ENCODE data around the gene FGF8. TPM values are rescaled to one million over a fixed set of nuclear protein-coding genes. Genes with fewer than 3 reads are reported as not detected.

The FGF8 gene
- total and polyA plus RNA-seq, 9 of the 15 experiments (the other 6 are each of a cell fraction or from before 2014, with no cell fraction given), result 0.13 to 0.82 (median 0.37) TPM; not detected in 5

DNA sequence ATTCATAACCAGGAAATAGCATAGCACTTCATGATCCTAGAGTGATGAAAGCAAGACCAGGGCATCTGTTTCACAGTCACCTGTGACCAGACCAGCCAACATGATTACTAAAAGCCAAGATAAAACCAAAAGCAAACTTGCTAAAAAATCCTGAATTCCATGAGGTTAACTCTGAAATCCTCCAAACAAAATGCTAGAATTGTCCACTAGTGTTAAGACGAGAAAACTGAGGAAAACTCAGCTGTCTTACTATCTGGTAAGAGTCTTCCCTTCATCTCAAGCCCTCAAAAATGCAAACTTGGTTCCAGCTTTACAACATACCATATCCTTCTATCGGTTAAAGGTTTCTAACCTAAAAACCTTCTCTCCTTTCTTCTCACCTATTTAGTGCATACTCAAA lies 8.6 kb upstream of the FGF8 start:
- DNase-seq (ENCODE audit: extremely low read depth in 1 of 4, low spot score in 3 of 4) (no peak), ATAC-seq (no peak), FAIRE-seq (no peak)
- WGBS (ENCODE audit: insufficient coverage, low coverage, missing lambda C conversion rate), result 45% methylated on average over 1 of the region's 2 CpGs
- Histone ChIP-seq H3K4me2 (ENCODE audit: insufficient read depth, low read length) (peak overlapping the region; percentile 81), H3K9me3 (replicated peaks; ENCODE audit: control insufficient read depth, insufficient read depth, low read depth, low read length) (no peaks in the 10 kb centered on the region), H3K4me3 (no peak overlapping the region), H3K27me3 (ENCODE audit: control insufficient read depth in 2 of 2, insufficient read depth in 2 of 2, low read length in 2 of 2) (no peaks in the 10 kb centered on the region), H2AFZ (ENCODE audit: low read depth, low read length) (no peak overlapping the region), H3K4me1 (replicated peaks in 1 of 2; ENCODE audit: control insufficient read depth in 2 of 2, insufficient read depth in 2 of 2, low read length in 2 of 2) (peaks cover 10 to 31% of the 10 kb centered on the region in 2 experiments; a peak in 4 of 5 replicates), H3K36me3 (ENCODE audit: control insufficient read depth, insufficient read depth, low read length) (peaks cover 65% of the 10 kb centered on the region), H3K9me1 (ENCODE audit: control insufficient read depth, insufficient read depth, low read length) (no peaks in the 10 kb centered on the region), H3K79me2 (ENCODE audit: control insufficient read depth, insufficient read depth, low read length) (peaks cover 21% of the 10 kb centered on the region), H4K20me1 (replicated peaks; ENCODE audit: control insufficient read depth, insufficient read depth, low read length) (peaks cover 8% of the 10 kb centered on the region; the same call in 1 of the 2 replicates), H3K27ac (ENCODE audit: extremely low read depth, low read depth, low read length) (no peak overlapping the region; the same call in 2 of the 3 replicates), H3K9ac (ENCODE audit: insufficient read depth in 1 of 2, low read depth in 2 of 2, low read length in 2 of 2) (no peak overlapping the region)
- no TSS peak for BruUV-seq (replicated peaks)
- in situ Hi-C loops (cut with MboI), result loop anchor here (5.0 kb wide), 1 partner anchor 177 kb away; no protein-coding TSS in a partner anchor
- TF ChIP-seq CREB3L1 (IDR thresholded peaks at IDR 0.05; ENCODE audit: borderline replicate concordance, low read depth), result no peak
- 0 out of 2 replicates have a peak, but pooled peaks have one; percentile 4 for TF ChIP-seq CBFA2T2 (conservative IDR thresholded peaks at IDR 0.05)
- intact Hi-C loops (cut with micrococcal nuclease), result loop anchor here (5.0 kb wide), 2 partner anchors 288 to 572 kb away; no protein-coding TSS in a partner anchor
- ChIA-PET POLR2A (interaction anchor here (1.5 to 3.2 kb wide), 6 partner anchors 11 to 182 kb away, joined by 3 to 34 read pairs (median 4); no protein-coding TSS in a partner anchor), CTCF (ENCODE audit: low intra/inter-chr PET ratio) (no interaction called here)

- in situ Hi-C loops (cut with MboI), result loop anchor here (5.0 kb wide), 1 partner anchor 176 kb away; no protein-coding TSS in a partner anchor
- POLR2A ChIA-PET, result interaction anchor here (0.7 to 3.2 kb wide), 7 partner anchors 12 to 181 kb away, joined by 3 to 34 read pairs (median 4); no protein-coding TSS in a partner anchor
- Histone ChIP-seq H3K36me3 (ENCODE audit: control insufficient read depth, insufficient read depth, low read length) (peaks cover 58% of the 10 kb centered on the region), H3K27ac (ENCODE audit: extremely low read depth, low read depth, low read length) (peak overlapping the region; percentile 65), H3K4me2 (ENCODE audit: insufficient read depth, low read length) (peak overlapping the region; percentile 81), H4K20me1 (replicated peaks; ENCODE audit: control insufficient read depth, insufficient read depth, low read length) (peaks cover 8% of the 10 kb centered on the region; the same call in 1 of the 2 replicates), H3K9me1 (ENCODE audit: control insufficient read depth, insufficient read depth, low read length) (no peaks in the 10 kb centered on the region), H3K4me1 (replicated peaks in 1 of 2; ENCODE audit: control insufficient read depth in 2 of 2, insufficient read depth in 2 of 2, low read length in 2 of 2) (peaks cover 14 to 40% of the 10 kb centered on the region in 2 experiments), H3K27me3 (ENCODE audit: control insufficient read depth in 2 of 2, insufficient read depth in 2 of 2, low read length in 2 of 2) (no peaks in the 10 kb centered on the region), H3K9ac (ENCODE audit: insufficient read depth in 1 of 2, low read depth in 2 of 2, low read length in 2 of 2) (peak overlapping the region; percentile 81 to 92), H3K4me3 (peak overlapping the region; percentile 73), H3K79me2 (ENCODE audit: control insufficient read depth, insufficient read depth, low read length) (peaks cover 21% of the 10 kb centered on the region), H2AFZ (ENCODE audit: low read depth, low read length) (peak overlapping the region; percentile 86), H3K9me3 (replicated peaks; ENCODE audit: control insufficient read depth, insufficient read depth, low read depth, low read length) (no peaks in the 10 kb centered on the region)
- intact Hi-C loops (cut with micrococcal nuclease), result loop anchor here (5.0 kb wide), 2 partner anchors 289 to 571 kb away; no protein-coding TSS in a partner anchor
- CTCF ChIA-PET (ENCODE audit: low intra/inter-chr PET ratio), result interaction anchor here (1.1 kb wide), 1 partner anchor 181 kb away, joined by 5 read pairs; no protein-coding TSS in a partner anchor
- BruUV-seq (replicated peaks), result TSS peak; percentile 94
- ATAC-seq (peak; percentile 34), DNase-seq (ENCODE audit: extremely low read depth in 1 of 4, low spot score in 3 of 4) (peak in 1 of 4 experiments; percentile 16), FAIRE-seq (peak; percentile 60)
- 16% methylated on average over 10 of the region's 10 CpGs for WGBS (ENCODE audit: insufficient coverage, low coverage, missing lambda C conversion rate)
- TF ChIP-seq ZBTB33 (CRISPR knock-in tag; IDR thresholded peaks at IDR 0.05) (no peak), STAT5A (IDR thresholded peaks at IDR 0.05; ENCODE audit: borderline replicate concordance, low read length) (no peak), POLR2AphosphoS2 (IDR thresholded peaks at IDR 0.05; ENCODE audit: low read length) (peak; percentile 92), COPS2 (conservative IDR thresholded peaks at IDR 0.05) (no peak), SMARCA4 (IDR thresholded peaks at IDR 0.05) (no peak), EGR1 (conservative IDR thresholded peaks at IDR 0.05) (peak; percentile 65), DEAF1 (CRISPR knock-in tag; IDR thresholded peaks at IDR 0.05) (peak; percentile 5; the same call in 1 of the 2 replicates), ZNF436 (CRISPR knock-in tag; IDR thresholded peaks at IDR 0.05) (peak; percentile 45; the same call in 1 of the 2 replicates)
Measured at GRCh38 chr10:101783736-101784118, 7.8 kb upstream of the FGF8 start.

Measured in K562 (cell line).